Caco-2 (cell line): ENCODE measurements around the gene SLC16A10. TPM values are rescaled to one million over a fixed set of nuclear protein-coding genes. Genes with fewer than 3 reads are reported as not detected.

Source experiments
- BruUV-seq: library from RNA; stranded (reverse); fragments of 400-500 nt; replicated peaks from 2 replicates; lab custom pipeline; 2021; lab: Mats Ljungman, UMichigan
- CTCF ChIA-PET: fragments of 300-600 bp; sonication (Branson Sonifier 250); formaldehyde crosslinking; loops from one replicate; lab custom pipeline; 2022; ENCODE audit warnings: antibody characterized with exemption; lab: Charles Lee
- POLR2A ChIA-PET: fragments of 300-600 bp; sonication (Branson Sonifier 250); formaldehyde crosslinking; loops from one replicate; lab custom pipeline; 2022; ENCODE audit warnings: antibody characterized with exemption; lab: Charles Lee
- DNase-seq, 2 experiments: peaks; one replicate each; pipeline versions ENCODE4 v3.0.0 to v3.0.0-alpha.2; 2020 to 2022
- H3K27me3 ChIP-seq: replicated peaks from 2 replicates; pipeline ENCODE4 v1.6.0; 2011; ENCODE audit warnings: low read length; ENCODE audit not compliant: control insufficient read depth, insufficient read depth
- H3K36me3 ChIP-seq: 2 replicates; pipeline ENCODE4 v1.5.1; 2011; ENCODE audit warnings: low read length; ENCODE audit not compliant: control insufficient read depth, insufficient read depth
- H3K4me1 ChIP-seq: fragments of 250-450 bp; sonication (Bioruptor Pico); 2 replicates; pipeline ENCODE4 v1.5.1; 2020; ENCODE audit warnings: mild to moderate bottlenecking
- H3K4me3 ChIP-seq: 2 replicates; pipeline ENCODE4 v1.5.1; 2011; ENCODE audit warnings: low read depth, mild to moderate bottlenecking, control low read depth, low read length
- H3K9me3 ChIP-seq: fragments of 250-450 bp; sonication (Bioruptor Pico); 2 replicates; pipeline ENCODE4 v1.5.1; 2020; ENCODE audit warnings: mild to moderate bottlenecking, moderate library complexity
- H3K27ac Mint-ChIP-seq: one replicate; pipeline ENCODE4 v1.8.0; 2022; ENCODE audit warnings: mixed read lengths; ENCODE audit not compliant: unreplicated experiment
- H3K27me3 Mint-ChIP-seq: one replicate; pipeline ENCODE4 v1.8.0; 2022; ENCODE audit warnings: mixed read lengths; ENCODE audit not compliant: insufficient read depth, unreplicated experiment
- H3K36me3 Mint-ChIP-seq: one replicate; pipeline ENCODE4 v1.8.0; 2022; ENCODE audit warnings: mild to moderate bottlenecking, mixed read lengths; ENCODE audit not compliant: insufficient read depth, unreplicated experiment
- H3K4me1 Mint-ChIP-seq: one replicate; pipeline ENCODE4 v1.8.0; 2022; ENCODE audit warnings: low read depth, mixed read lengths; ENCODE audit not compliant: unreplicated experiment
- H3K4me3 Mint-ChIP-seq: one replicate; pipeline ENCODE4 v1.8.0; 2022; ENCODE audit warnings: mild to moderate bottlenecking, moderate library complexity, mixed read lengths; ENCODE audit not compliant: unreplicated experiment
- H3K9me3 Mint-ChIP-seq: one replicate; pipeline ENCODE4 v1.8.0; 2022; ENCODE audit warnings: mixed read lengths; ENCODE audit not compliant: unreplicated experiment
- intact Hi-C: fragments of 100-400 bp; cut with micrococcal nuclease; formaldehyde crosslinking; loops from one replicate; pipeline ENCODE4 v1.10.0; 2022; ENCODE audit not compliant: unreplicated experiment
- total RNA-seq: library from RNA; stranded (reverse); gene quantifications from 2 replicates; pipeline ENCODE4 v1.2.3, GENCODE V29; 2022
- TF ChIP-seq, protein P1 (sequence below), 2 experiments: fragments of 200-600 bp in 1 of 2; IDR thresholded peaks; 1 replicate in 1 of 2; 2 replicates in 1 of 2; pipeline versions ENCODE4 v1.5.1 to v1.8.0; 2011 to 2022; ENCODE audit warnings: antibody characterized with exemption in 1 of 2, control low read depth in 1 of 2, inconsistent platforms in 1 of 2, low read depth in 1 of 2, low read length in 1 of 2, mild to moderate bottlenecking in 1 of 2, moderate library complexity in 1 of 2; ENCODE audit not compliant: insufficient read depth in 1 of 2, severe bottlenecking in 1 of 2, unreplicated experiment in 1 of 2

The SLC16A10 gene
- total RNA-seq, 1 experiment from 2014 or later = 14.2 TPM

DNA sequence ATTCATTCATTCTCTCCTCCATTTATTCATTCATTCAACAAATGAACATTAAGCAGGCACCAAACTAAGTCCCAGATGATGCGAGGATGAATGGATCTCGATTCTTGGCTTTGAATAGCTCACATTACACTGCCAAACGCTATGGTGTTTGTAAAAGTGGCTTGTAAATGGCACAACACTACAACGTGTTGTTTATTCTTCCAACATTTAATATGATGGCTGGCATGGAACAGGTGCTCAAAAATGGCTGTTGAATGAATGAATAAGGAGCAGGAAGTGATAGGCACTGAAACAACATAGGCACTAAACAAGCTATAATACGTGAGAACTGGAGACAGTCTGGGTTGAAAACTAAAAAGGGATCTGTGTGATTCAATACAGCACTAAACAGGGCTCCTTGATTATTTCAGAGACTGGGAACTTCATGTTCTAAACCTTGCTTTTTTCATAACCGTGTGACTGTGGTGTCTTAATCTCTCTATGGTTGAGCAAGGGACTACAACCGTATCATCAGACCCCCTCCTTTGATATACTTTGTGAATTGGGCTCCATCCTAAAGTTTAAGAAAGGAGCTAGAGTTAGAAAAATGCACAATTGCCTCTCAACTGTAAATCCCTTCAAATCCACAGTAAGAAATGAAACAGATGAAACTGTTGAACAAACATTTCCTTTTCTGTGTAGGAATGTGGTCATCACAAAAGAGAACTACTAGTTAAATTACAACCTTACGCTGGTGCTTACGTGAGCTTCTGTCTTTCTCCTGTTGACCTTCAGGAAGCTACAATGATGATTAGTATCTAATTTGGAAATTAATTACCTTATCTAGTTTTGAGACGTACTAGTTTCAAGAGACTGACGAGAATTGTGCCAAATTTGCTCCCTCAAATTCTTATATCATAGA, 16.9 kb upstream of the SLC16A10 start:
- DNase-seq = no peak
- peaks cover 6% of the 10 kb centered on the region for H3K4me1 Mint-ChIP-seq
- H3K4me3 Mint-ChIP-seq = no peak overlapping the region
- H3K27me3 Mint-ChIP-seq = peaks cover 3% of the 10 kb centered on the region
- no peaks in the 10 kb centered on the region for H3K9me3 Mint-ChIP-seq
- H3K4me1 ChIP-seq = 0 out of 2 replicates have a peak, but pooled peaks cover 4% of the 10 kb centered on the region
- TF ChIP-seq, protein P1, sequence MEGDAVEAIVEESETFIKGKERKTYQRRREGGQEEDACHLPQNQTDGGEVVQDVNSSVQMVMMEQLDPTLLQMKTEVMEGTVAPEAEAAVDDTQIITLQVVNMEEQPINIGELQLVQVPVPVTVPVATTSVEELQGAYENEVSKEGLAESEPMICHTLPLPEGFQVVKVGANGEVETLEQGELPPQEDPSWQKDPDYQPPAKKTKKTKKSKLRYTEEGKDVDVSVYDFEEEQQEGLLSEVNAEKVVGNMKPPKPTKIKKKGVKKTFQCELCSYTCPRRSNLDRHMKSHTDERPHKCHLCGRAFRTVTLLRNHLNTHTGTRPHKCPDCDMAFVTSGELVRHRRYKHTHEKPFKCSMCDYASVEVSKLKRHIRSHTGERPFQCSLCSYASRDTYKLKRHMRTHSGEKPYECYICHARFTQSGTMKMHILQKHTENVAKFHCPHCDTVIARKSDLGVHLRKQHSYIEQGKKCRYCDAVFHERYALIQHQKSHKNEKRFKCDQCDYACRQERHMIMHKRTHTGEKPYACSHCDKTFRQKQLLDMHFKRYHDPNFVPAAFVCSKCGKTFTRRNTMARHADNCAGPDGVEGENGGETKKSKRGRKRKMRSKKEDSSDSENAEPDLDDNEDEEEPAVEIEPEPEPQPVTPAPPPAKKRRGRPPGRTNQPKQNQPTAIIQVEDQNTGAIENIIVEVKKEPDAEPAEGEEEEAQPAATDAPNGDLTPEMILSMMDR (IDR thresholded peaks at IDR 0.05; ENCODE audit: insufficient read depth in 1 of 2, low read depth in 1 of 2, low read length in 1 of 2, severe bottlenecking in 1 of 2, unreplicated experiment in 1 of 2) = no peak
- H3K4me3 ChIP-seq = no peak overlapping the region
- BruUV-seq = no TSS peak
- no peak overlapping the region for H3K27ac Mint-ChIP-seq
- ChIA-PET POLR2A (no interaction called here), CTCF (no interaction called here)
- no peaks in the 10 kb centered on the region for H3K27me3 ChIP-seq
- no peaks in the 10 kb centered on the region for H3K36me3 Mint-ChIP-seq
- no peaks in the 10 kb centered on the region for H3K36me3 ChIP-seq
- intact Hi-C loops = no loop called here
- H3K9me3 ChIP-seq = no peaks in the 10 kb centered on the region

DNA sequence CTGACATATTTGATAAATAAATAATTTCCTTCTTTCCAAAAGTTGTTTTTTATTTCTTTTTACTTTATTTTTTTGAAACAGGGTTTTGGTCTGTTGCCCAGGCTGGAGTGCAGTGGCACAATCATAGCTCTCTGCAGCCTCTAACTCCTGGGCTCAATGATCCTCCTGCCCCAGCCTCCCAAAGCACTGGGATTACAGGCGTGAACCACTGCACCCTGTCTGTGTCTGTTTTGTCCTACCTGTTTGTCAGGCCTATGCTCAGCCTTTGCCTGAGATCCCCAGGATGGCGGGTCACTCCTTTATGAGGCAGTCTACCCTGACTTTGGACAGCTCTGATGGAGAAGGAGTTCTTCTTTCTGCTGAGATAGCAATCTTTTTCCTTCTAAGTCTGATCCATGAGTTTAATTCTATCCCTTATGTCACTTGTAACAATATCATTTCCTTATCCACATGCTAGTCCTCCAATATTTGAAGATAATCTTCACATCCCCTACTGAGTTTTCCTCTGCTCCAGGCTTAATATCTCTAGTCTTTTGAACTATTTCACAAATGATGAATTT, 14.4 kb upstream of the SLC16A10 start:
- H3K4me1 Mint-ChIP-seq = peaks cover 6% of the 10 kb centered on the region
- DNase-seq = no peak
- ChIA-PET POLR2A (no interaction called here), CTCF (interaction anchor here (0.5 kb wide), 1 partner anchor 298 kb away, joined by 3 read pairs; no protein-coding TSS in a partner anchor)
- H3K36me3 ChIP-seq = no peaks in the 10 kb centered on the region
- intact Hi-C loops = no loop called here
- no peaks in the 10 kb centered on the region for H3K27me3 ChIP-seq
- H3K9me3 Mint-ChIP-seq = no peaks in the 10 kb centered on the region
- H3K4me3 ChIP-seq = no peak overlapping the region
- H3K9me3 ChIP-seq = no peaks in the 10 kb centered on the region
- 0 out of 2 replicates have a peak, but pooled peaks cover 4% of the 10 kb centered on the region for H3K4me1 ChIP-seq
- H3K36me3 Mint-ChIP-seq = no peaks in the 10 kb centered on the region
- H3K27me3 Mint-ChIP-seq = peaks cover 3% of the 10 kb centered on the region
- TF ChIP-seq, protein P1 (IDR thresholded peaks at IDR 0.05; ENCODE audit: insufficient read depth in 1 of 2, low read depth in 1 of 2, low read length in 1 of 2, severe bottlenecking in 1 of 2, unreplicated experiment in 1 of 2) = no peak
- no TSS peak for BruUV-seq
- H3K27ac Mint-ChIP-seq = no peak overlapping the region
- no peak overlapping the region for H3K4me3 Mint-ChIP-seq

DNA sequence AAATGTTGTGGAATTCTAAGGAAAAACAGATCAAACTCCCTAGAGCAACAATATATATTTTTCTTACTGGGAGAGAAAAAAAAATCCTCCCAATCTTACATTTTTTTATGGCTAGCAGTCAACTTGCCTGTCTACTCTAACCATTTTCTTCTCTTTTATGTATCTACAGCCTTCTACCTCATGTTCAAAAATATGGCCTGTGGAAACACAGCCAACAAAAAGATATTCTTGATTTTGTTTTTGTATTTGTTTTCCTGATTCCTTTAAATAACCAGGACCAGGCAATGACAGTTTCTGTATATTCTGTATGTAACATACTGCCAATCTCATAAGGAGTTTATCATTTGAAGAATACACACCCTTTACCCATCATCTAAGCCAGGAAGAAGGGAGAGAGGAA, 13.0 kb upstream of the SLC16A10 start:
- CTCF ChIA-PET = no interaction called here
- no peaks in the 10 kb centered on the region for H3K4me1 Mint-ChIP-seq
- no peak overlapping the region for H3K4me3 Mint-ChIP-seq
- Histone ChIP-seq H3K9me3 (no peaks in the 10 kb centered on the region), H3K4me1 (0 out of 2 replicates have a peak, but pooled peaks cover 4% of the 10 kb centered on the region), H3K36me3 (no peaks in the 10 kb centered on the region), H3K27me3 (no peaks in the 10 kb centered on the region; the same call in 1 of the 2 replicates), H3K4me3 (no peak overlapping the region)
- peaks cover 3% of the 10 kb centered on the region for H3K27me3 Mint-ChIP-seq
- TF ChIP-seq, protein P1 (IDR thresholded peaks at IDR 0.05; ENCODE audit: insufficient read depth in 1 of 2, low read depth in 1 of 2, low read length in 1 of 2, severe bottlenecking in 1 of 2, unreplicated experiment in 1 of 2) = no peak
- DNase-seq = no peak
- H3K9me3 Mint-ChIP-seq = no peaks in the 10 kb centered on the region
- no TSS peak for BruUV-seq
- intact Hi-C loops = no loop called here
- no peak overlapping the region for H3K27ac Mint-ChIP-seq
- no peaks in the 10 kb centered on the region for H3K36me3 Mint-ChIP-seq
- POLR2A ChIA-PET = no interaction called here
